Heart left ventricle (tissue), 13 donors: ENCODE measurements around the gene TMBIM6.

Source experiments
- POLR2A ChIP-seq, 2 donors: fragments of 450-650 bp; IDR thresholded peaks; one replicate each; pipeline ENCODE4 v1.6.1; 2017; ENCODE audit warnings: antibody characterized with exemption in 2 of 2, mild to moderate bottlenecking in 2 of 2, moderate library complexity in 2 of 2
- TF ChIP-seq, protein P1 (sequence below), 12 donors: fragments of 200-600 bp; sonication (generic) in 4 of 12; IDR thresholded peaks; one replicate each; pipeline versions ENCODE4 v1.5.0 to v1.8.0; 2018 to 2022; ENCODE audit warnings: antibody characterized with exemption in 12 of 12, mild to moderate bottlenecking in 5 of 12
- donor health status: ischemic (EF 13 %, LVEDD 7.1; RV severe dilation, severe dysfunction).
- donor health status: DM: no; HTN: yes; CAD: no.
- donor health status: DM: no; HTN: no; CAD: no.
- donor health status: ischemic (EF 25% LVEDD 6.9; RV normal size, moderate dysfunction).
- donor health status: ischemic (EF 25% LVEDD 5.7; RV mildly dilated, moderate dysfunction).
- donor health status: ischemic (EF 35%, LVEDD 5.7; RV mildly dilated, moderate dysfunction).
- donor health status: nonischemic (EF 11% LVEDD 7.7; RV severe dilation, severe dysfunction).
- donor health status: DM: yes; HTN: yes; CAD: no.
- donor health status: PGD.
- donor health status: ischemic (EF 29% LVEDD 5.4; RV normal size, mild dysfunction).
- donor health status: nonischemic (EF 23%, LVEDD 6.1; RV moderate dilation, normal function).

DNA sequence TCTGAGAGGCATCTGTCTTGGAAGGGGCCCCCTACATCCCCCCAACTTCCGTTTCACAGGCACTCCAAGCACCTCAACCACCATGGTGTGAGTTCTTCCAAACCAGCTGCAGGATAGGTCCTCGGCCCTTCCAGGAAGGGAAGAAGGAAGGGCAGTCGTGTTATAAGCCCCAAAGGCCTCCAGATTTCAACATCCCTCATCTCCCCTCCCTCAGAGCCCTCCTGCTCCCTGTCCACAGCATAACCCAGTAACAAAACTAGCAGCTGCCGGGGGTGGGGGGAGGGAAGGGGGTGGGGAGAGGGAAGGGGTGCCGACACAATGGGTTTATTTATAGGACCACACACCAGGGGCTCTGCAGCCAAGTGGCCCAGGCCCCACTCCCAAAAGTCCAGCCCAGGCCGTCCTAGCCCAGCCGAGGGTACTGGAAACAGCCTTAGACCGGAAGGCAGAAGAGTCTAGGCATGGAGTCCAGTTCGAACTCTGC is 68.6 kb downstream of the TMBIM6 start:
- TF ChIP-seq, protein P1, sequence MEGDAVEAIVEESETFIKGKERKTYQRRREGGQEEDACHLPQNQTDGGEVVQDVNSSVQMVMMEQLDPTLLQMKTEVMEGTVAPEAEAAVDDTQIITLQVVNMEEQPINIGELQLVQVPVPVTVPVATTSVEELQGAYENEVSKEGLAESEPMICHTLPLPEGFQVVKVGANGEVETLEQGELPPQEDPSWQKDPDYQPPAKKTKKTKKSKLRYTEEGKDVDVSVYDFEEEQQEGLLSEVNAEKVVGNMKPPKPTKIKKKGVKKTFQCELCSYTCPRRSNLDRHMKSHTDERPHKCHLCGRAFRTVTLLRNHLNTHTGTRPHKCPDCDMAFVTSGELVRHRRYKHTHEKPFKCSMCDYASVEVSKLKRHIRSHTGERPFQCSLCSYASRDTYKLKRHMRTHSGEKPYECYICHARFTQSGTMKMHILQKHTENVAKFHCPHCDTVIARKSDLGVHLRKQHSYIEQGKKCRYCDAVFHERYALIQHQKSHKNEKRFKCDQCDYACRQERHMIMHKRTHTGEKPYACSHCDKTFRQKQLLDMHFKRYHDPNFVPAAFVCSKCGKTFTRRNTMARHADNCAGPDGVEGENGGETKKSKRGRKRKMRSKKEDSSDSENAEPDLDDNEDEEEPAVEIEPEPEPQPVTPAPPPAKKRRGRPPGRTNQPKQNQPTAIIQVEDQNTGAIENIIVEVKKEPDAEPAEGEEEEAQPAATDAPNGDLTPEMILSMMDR (IDR thresholded peaks at IDR 0.05) = no peak
- no peak for TF ChIP-seq POLR2A (IDR thresholded peaks at IDR 0.05)
